B cell (primary cell): ENCODE measurements around the gene ECI1. TPM values are rescaled to one million over a fixed set of nuclear protein-coding genes. Genes with fewer than 3 reads are reported as not detected.

Experiments used
- ATAC-seq: fragments of 200-7000 bp; cut with Tn5 transposase; one replicate; pipeline ENCODE4 v1.10.0; 2021; ENCODE audit warnings: low read depth, mild to moderate bottlenecking, moderate number of reproducible peaks, moderate library complexity
- CTCF ChIA-PET: fragments of 350-600 bp; sonication (Branson Sonifier 250); formaldehyde crosslinking; loops from one replicate; lab custom pipeline; 2021; ENCODE audit warnings: antibody characterized with exemption, inconsistent platforms; lab: Charles Lee
- POLR2A ChIA-PET: fragments of 350-600 bp; sonication (Branson Sonifier 250); formaldehyde crosslinking; loops from one replicate; lab custom pipeline; 2021; ENCODE audit warnings: antibody characterized with exemption; lab: Charles Lee
- DNase-seq: peaks from one replicate; pipeline ENCODE4 v3.0.0; 2013
- H2AFZ ChIP-seq: 2 replicates; pipeline ENCODE4 v1.6.1; 2012; ENCODE audit warnings: mild to moderate bottlenecking, low read depth, low read length; ENCODE audit not compliant: insufficient read depth, poor library complexity, severe bottlenecking
- H3K27ac ChIP-seq, 2 donors: 1 replicate in 1 of 2; 2 replicates in 1 of 2; pipeline ENCODE4 v1.5.1; 2012 to 2013; ENCODE audit warnings: low read length in 2 of 2, mild to moderate bottlenecking in 2 of 2, moderate library complexity in 1 of 2
- H3K27me3 ChIP-seq, 4 experiments: fragments of 200-600 bp in 1 of 4; sonication (generic) in 1 of 4; replicated peaks in 1 of 4; 1 replicate in 2 of 4; 2 replicates in 2 of 4; pipeline versions ENCODE4 v1.6.1 to v1.7.0; 2013 to 2016; ENCODE audit warnings: low read length in 3 of 4, mild to moderate bottlenecking in 2 of 4, mixed read lengths in 1 of 4, moderate library complexity in 1 of 4; ENCODE audit not compliant: insufficient read depth in 4 of 4, control insufficient read depth in 3 of 4; ENCODE audit errors: control extremely low read depth in 1 of 4
- H3K36me3 ChIP-seq, 2 experiments: replicated peaks in 1 of 2; 1 replicate in 1 of 2; 2 replicates in 1 of 2; pipeline versions ENCODE4 v1.6.1 to v1.7.1; 2013; ENCODE audit warnings: low read length in 1 of 2; ENCODE audit not compliant: insufficient read depth in 2 of 2, control insufficient read depth in 1 of 2; ENCODE audit errors: control extremely low read depth in 1 of 2, extremely low read depth in 1 of 2
- H3K4me1 ChIP-seq, 2 donors: fragments of 200-600 bp in 1 of 2; sonication (generic) in 1 of 2; 1 replicate in 1 of 2; 2 replicates in 1 of 2; pipeline versions ENCODE4 v1.5.1 to v1.6.1; 2013 to 2017; ENCODE audit warnings: low read length in 2 of 2; ENCODE audit not compliant: control insufficient read depth in 2 of 2, insufficient read depth in 2 of 2
- H3K4me2 ChIP-seq: replicated peaks from 2 replicates; pipeline ENCODE3; 2012; ENCODE audit warnings: mild to moderate bottlenecking, low read depth, low read length; ENCODE audit not compliant: poor library complexity, severe bottlenecking
- H3K4me3 ChIP-seq, 5 experiments: fragments of 200-600 bp in 1 of 5; sonication (generic) in 1 of 5; 1 replicate in 3 of 5; 2 replicates in 2 of 5; pipeline versions ENCODE4 v1.5.1 to v1.7.0; 2011 to 2016; ENCODE audit warnings: low read length in 4 of 5, mild to moderate bottlenecking in 4 of 5, low read depth in 2 of 5, control low read depth in 1 of 5, moderate library complexity in 1 of 5; ENCODE audit not compliant: insufficient read depth in 1 of 5; ENCODE audit errors: control extremely low read depth in 1 of 5, extremely low read depth in 1 of 5
- H3K79me2 ChIP-seq: fragments of 200-600 bp; sonication (generic); one replicate; pipeline ENCODE4 v1.6.0; 2016; ENCODE audit warnings: low read length; ENCODE audit not compliant: control insufficient read depth, insufficient read depth
- H3K9ac ChIP-seq: fragments of 200-600 bp; sonication (generic); 2 replicates; pipeline ENCODE4 v1.6.1; 2017; ENCODE audit warnings: mild to moderate bottlenecking, low read length, moderate library complexity
- H3K9me3 ChIP-seq, 3 donors: one replicate each; pipeline versions ENCODE4 v1.6.1 to v1.7.1; 2013; ENCODE audit warnings: low read length in 2 of 3; ENCODE audit not compliant: control insufficient read depth in 2 of 3, insufficient read depth in 1 of 3; ENCODE audit errors: control extremely low read depth in 1 of 3
- H4K20me1 ChIP-seq: 2 replicates; pipeline ENCODE4 v1.6.0; 2012; ENCODE audit warnings: mild to moderate bottlenecking, low read length; ENCODE audit not compliant: insufficient read depth, control insufficient read depth, poor library complexity, severe bottlenecking
- H3K27ac Mint-ChIP-seq: one replicate; pipeline ENCODE4 v1.8.0; 2021; ENCODE audit warnings: mixed read lengths
- H3K27me3 Mint-ChIP-seq: one replicate; pipeline ENCODE4 v1.8.0; 2021; ENCODE audit warnings: mixed read lengths
- H3K4me1 Mint-ChIP-seq: one replicate; pipeline ENCODE4 v1.8.0; 2021; ENCODE audit warnings: mixed read lengths
- H3K4me3 Mint-ChIP-seq: one replicate; pipeline ENCODE4 v1.8.0; 2021; ENCODE audit warnings: mixed read lengths
- H3K9me3 Mint-ChIP-seq: one replicate; pipeline ENCODE4 v1.8.0; 2022; ENCODE audit warnings: mixed read lengths; ENCODE audit not compliant: insufficient read depth
- EZH2 ChIP-seq: IDR thresholded peaks from 2 replicates; pipeline ENCODE4 v1.6.1; 2012; ENCODE audit warnings: borderline replicate concordance, low read depth, mild to moderate bottlenecking, moderate library complexity, low read length; ENCODE audit not compliant: insufficient read depth, poor library complexity, severe bottlenecking
- WGBS: methylation state at CpG from one replicate; pipeline ENCODE4 v1.1.5; 2013; ENCODE audit warnings: missing lambda C conversion rate; ENCODE audit not compliant: insufficient coverage; 5-methylcytosine and 5-hydroxymethylcytosine counted together
- intact Hi-C: fragments of 100-400 bp; cut with micrococcal nuclease; formaldehyde crosslinking; loops from one replicate; pipeline ENCODE4 v1.10.0; 2022
- polyA plus RNA-seq: library from polyadenylated mRNA; depleted of rRNA; stranded (reverse); fragments of >200 nt; gene quantifications from 2 replicates; pipeline ENCODE4 v1.2.3, GENCODE V29; 2012
- total RNA-seq, 2 donors: library from RNA; stranded (reverse); fragments of 120-200 nt in 1 of 2; gene quantifications; 1 replicate in 1 of 2; 2 replicates in 1 of 2; pipeline versions ENCODE4 v1.2.3 to v1.2.4, GENCODE V29; 2013 to 2022
- TF ChIP-seq, protein P1 (sequence below): fragments of 200-600 bp; IDR thresholded peaks from one replicate; pipeline ENCODE4 v1.8.0; 2022; ENCODE audit warnings: antibody characterized with exemption, mild to moderate bottlenecking

ECI1 gene
- total and polyA plus RNA-seq, 2 donors (not counting 1 experiment from before 2014, with no cell fraction given): 34.3 to 38.4 TPM

- H2AFZ ChIP-seq: no peak overlapping the region
These were observed 33.6 kb upstream of the ECI1 start for GRCh38 chr16:2284797-2285576.

More at GRCh38 chr16:2284797-2285576, 33.6 kb upstream of the ECI1 start:
- Mint-ChIP-seq H3K27me3 (no peaks in the 10 kb centered on the region), H3K4me1 (no peaks in the 10 kb centered on the region), H3K9me3 (no peaks in the 10 kb centered on the region), H3K27ac (no peak overlapping the region), H3K4me3 (no peak overlapping the region)
- no peaks in the 10 kb centered on the region for H3K27me3 ChIP-seq
- H3K27ac ChIP-seq: no peak overlapping the region
- H3K79me2 ChIP-seq: no peaks in the 10 kb centered on the region
- WGBS: 92% methylated on average over 34 of the region's 35 CpGs
- H4K20me1 ChIP-seq: no peaks in the 10 kb centered on the region
- H3K36me3 ChIP-seq: no peaks in the 10 kb centered on the region
- H3K9ac ChIP-seq: no peak overlapping the region
- DNase-seq: no peak
- TF ChIP-seq EZH2: no peak
- TF ChIP-seq, protein P1, sequence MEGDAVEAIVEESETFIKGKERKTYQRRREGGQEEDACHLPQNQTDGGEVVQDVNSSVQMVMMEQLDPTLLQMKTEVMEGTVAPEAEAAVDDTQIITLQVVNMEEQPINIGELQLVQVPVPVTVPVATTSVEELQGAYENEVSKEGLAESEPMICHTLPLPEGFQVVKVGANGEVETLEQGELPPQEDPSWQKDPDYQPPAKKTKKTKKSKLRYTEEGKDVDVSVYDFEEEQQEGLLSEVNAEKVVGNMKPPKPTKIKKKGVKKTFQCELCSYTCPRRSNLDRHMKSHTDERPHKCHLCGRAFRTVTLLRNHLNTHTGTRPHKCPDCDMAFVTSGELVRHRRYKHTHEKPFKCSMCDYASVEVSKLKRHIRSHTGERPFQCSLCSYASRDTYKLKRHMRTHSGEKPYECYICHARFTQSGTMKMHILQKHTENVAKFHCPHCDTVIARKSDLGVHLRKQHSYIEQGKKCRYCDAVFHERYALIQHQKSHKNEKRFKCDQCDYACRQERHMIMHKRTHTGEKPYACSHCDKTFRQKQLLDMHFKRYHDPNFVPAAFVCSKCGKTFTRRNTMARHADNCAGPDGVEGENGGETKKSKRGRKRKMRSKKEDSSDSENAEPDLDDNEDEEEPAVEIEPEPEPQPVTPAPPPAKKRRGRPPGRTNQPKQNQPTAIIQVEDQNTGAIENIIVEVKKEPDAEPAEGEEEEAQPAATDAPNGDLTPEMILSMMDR: no peak
- no peak for ATAC-seq
- ChIA-PET POLR2A (no interaction called here), CTCF (no interaction called here)
- no peak overlapping the region for H3K4me2 ChIP-seq
- H3K4me3 ChIP-seq: no peak overlapping the region
- H3K9me3 ChIP-seq: no peaks in the 10 kb centered on the region
- H3K4me1 ChIP-seq: no peaks in the 10 kb centered on the region
- intact Hi-C loops: no loop called here
